ENCODE results near the gene LPIN2.
"Not testable (repeated sequence)": the region's sequence is repeated elsewhere in the genome, so short reads cannot be mapped to it uniquely, and the experiment has no call there.

DNA sequence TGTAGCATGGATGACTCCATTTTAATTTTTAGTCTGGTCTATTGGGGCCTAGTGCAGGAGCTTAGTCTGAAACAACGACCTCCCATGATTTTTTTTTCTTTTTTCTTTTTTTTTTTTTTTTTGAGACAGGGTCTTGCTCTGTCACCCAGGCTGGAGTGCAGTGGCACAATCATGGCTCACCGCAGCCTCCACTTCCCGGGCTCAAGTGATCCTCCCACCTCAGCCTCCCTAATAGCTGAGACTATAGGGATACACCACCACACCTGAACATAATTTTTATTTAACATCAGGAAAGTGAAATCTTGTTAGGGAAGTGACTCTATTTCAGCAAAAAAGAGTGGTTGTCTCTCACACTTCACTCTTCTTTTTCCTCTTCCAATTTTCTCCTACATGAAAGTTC lies 15.2 kb upstream of the LPIN2 start:
- TF ChIP-seq, protein P1, sequence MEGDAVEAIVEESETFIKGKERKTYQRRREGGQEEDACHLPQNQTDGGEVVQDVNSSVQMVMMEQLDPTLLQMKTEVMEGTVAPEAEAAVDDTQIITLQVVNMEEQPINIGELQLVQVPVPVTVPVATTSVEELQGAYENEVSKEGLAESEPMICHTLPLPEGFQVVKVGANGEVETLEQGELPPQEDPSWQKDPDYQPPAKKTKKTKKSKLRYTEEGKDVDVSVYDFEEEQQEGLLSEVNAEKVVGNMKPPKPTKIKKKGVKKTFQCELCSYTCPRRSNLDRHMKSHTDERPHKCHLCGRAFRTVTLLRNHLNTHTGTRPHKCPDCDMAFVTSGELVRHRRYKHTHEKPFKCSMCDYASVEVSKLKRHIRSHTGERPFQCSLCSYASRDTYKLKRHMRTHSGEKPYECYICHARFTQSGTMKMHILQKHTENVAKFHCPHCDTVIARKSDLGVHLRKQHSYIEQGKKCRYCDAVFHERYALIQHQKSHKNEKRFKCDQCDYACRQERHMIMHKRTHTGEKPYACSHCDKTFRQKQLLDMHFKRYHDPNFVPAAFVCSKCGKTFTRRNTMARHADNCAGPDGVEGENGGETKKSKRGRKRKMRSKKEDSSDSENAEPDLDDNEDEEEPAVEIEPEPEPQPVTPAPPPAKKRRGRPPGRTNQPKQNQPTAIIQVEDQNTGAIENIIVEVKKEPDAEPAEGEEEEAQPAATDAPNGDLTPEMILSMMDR (IDR thresholded peaks at IDR 0.05 in 8 of 11, conservative IDR thresholded peaks at IDR 0.05 in 3 of 11) = not testable (repeated sequence)
- not testable (repeated sequence) for TF ChIP-seq POLR2A, POLR2AphosphoS5 (IDR thresholded peaks at IDR 0.05)

Measured in spleen (tissue), 7 donors.